Right lobe of liver (tissue), 4 donors: Measurements from ENCODE around the gene ZNF780B.

ENCODE experiments used
- POLR2A ChIP-seq: fragments of 450-650 bp; IDR thresholded peaks from one replicate; pipeline ENCODE4 v1.6.1; 2017; ENCODE audit warnings: antibody characterized with exemption, mild to moderate bottlenecking
- TF ChIP-seq, protein P1 (sequence below), 4 donors: fragments of 200-600 bp in 3 of 4; fragments of 450-650 bp in 1 of 4; IDR thresholded peaks; one replicate each; pipeline versions ENCODE4 v1.5.1 to v1.8.0; 2016 to 2022; ENCODE audit warnings: antibody characterized with exemption in 4 of 4, mild to moderate bottlenecking in 2 of 4
- donor health status: DM: no; HTN: no; CAD: no.
- donor health status: DM: no; HTN: no; CAD: no.
- donor health status: DM: no; HTN: yes; CAD: no.

DNA sequence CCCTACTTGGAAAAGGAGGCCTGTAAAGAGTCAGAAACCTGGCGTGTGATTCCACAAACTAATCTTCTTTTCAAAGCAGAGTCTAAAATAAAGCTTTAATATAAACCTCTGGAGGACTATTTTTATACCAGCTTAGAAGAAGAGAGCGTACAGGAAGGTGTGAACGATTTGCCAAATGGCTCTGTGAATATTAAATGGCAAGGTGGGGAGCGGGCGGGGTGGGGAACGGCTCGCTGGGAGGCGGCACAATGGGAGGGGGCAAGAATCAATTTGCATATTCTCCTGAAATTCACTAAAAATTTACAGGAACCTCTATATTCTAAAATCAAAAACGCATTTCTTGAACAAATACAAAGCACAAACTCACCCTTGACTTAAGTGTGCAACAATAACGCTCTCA is 982 bp downstream of the ZNF780B start:
- TF ChIP-seq, protein P1, sequence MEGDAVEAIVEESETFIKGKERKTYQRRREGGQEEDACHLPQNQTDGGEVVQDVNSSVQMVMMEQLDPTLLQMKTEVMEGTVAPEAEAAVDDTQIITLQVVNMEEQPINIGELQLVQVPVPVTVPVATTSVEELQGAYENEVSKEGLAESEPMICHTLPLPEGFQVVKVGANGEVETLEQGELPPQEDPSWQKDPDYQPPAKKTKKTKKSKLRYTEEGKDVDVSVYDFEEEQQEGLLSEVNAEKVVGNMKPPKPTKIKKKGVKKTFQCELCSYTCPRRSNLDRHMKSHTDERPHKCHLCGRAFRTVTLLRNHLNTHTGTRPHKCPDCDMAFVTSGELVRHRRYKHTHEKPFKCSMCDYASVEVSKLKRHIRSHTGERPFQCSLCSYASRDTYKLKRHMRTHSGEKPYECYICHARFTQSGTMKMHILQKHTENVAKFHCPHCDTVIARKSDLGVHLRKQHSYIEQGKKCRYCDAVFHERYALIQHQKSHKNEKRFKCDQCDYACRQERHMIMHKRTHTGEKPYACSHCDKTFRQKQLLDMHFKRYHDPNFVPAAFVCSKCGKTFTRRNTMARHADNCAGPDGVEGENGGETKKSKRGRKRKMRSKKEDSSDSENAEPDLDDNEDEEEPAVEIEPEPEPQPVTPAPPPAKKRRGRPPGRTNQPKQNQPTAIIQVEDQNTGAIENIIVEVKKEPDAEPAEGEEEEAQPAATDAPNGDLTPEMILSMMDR (IDR thresholded peaks at IDR 0.05): no peak
- no peak for TF ChIP-seq POLR2A
